Measurements from ENCODE around the gene CORO6. TPM values are rescaled to one million over a fixed set of nuclear protein-coding genes. Genes with fewer than 3 reads are reported as not detected.
A peak's percentile ranks its signal among the peaks of the same experiment; 100 is the strongest.

The CORO6 gene
- total and polyA plus RNA-seq, 7 donors: 182 to 710 (median 494) TPM

- 71 to 79% (median 75%) methylated on average over 6 of the region's 6 CpGs for WGBS, 3 donors
- TF ChIP-seq CTCF (IDR thresholded peaks at IDR 0.05): no peak
- Histone ChIP-seq H3K27me3 (ENCODE audit: insufficient read depth in 3 of 3, low read length in 2 of 3) (no peaks in the 10 kb centered on the region), H3K9me3 (no peaks in the 10 kb centered on the region), H3K4me3 (peak overlapping the region; percentile 90), H3K36me3 (ENCODE audit: insufficient read depth in 1 of 2, low read depth in 1 of 2) (peaks cover 0 to 6% of the 10 kb centered on the region in 2 donors), H3K27ac (peak overlapping the region; percentile 80), H3K4me1 (peaks cover 82% of the 10 kb centered on the region)
- intact Hi-C loops (cut with DNase I): loop anchor here in 1 of 2 donors (10.0 kb wide), 1 partner anchor 347 kb away; the partner anchor contains the start of gene SSH2
- ATAC-seq: no peak
- no peak for DNase-seq
Observed at GRCh38 chr17:29587591-29587990, 35.1 kb downstream of the CORO6 start.

- no peaks in the 10 kb centered on the region for H3K9me3 ChIP-seq
- peak overlapping the region; percentile 59 for H3K27ac ChIP-seq
- H3K27me3 ChIP-seq (ENCODE audit: insufficient read depth in 3 of 3, low read length in 2 of 3): no peaks in the 10 kb centered on the region
- ATAC-seq (no peak), DNase-seq (no peak)
- H3K36me3 ChIP-seq (ENCODE audit: insufficient read depth in 1 of 2, low read depth in 1 of 2): peaks cover 0 to 13% of the 10 kb centered on the region in 2 donors
- H3K4me3 ChIP-seq: peak overlapping the region; percentile 90
- intact Hi-C loops (cut with DNase I): loop anchor here in 1 of 2 donors (10.0 kb wide), 1 partner anchor 348 kb away; the partner anchor contains the start of gene SSH2
- H3K4me1 ChIP-seq: peaks cover 74% of the 10 kb centered on the region
- 55 to 60% (median 60%) methylated on average over 8 to 9 of the region's 9 CpGs for WGBS, 3 donors
- no peak for TF ChIP-seq CTCF (IDR thresholded peaks at IDR 0.05)
Observed at GRCh38 chr17:29586676-29587469, 35.8 kb downstream of the CORO6 start.

- ATAC-seq: no peak
- intact Hi-C loops (cut with DNase I): loop anchor here in 1 of 2 donors (10.0 kb wide), 1 partner anchor 350 kb away; the partner anchor contains the start of gene SSH2
- H3K27ac ChIP-seq: peak overlapping the region; percentile 65
- WGBS, 3 donors: 63 to 72% (median 68%) methylated on average over 8 of the region's 8 CpGs
- no peaks in the 10 kb centered on the region for H3K9me3 ChIP-seq
- H3K36me3 ChIP-seq (ENCODE audit: insufficient read depth in 1 of 2, low read depth in 1 of 2): peaks cover 0 to 28% of the 10 kb centered on the region in 2 donors
- H3K4me1 ChIP-seq: peaks cover 63% of the 10 kb centered on the region
- no peaks in the 10 kb centered on the region for H3K27me3 ChIP-seq (ENCODE audit: insufficient read depth in 3 of 3, low read length in 2 of 3)
- H3K4me3 ChIP-seq: peak overlapping the region; percentile 24
- TF ChIP-seq CTCF (IDR thresholded peaks at IDR 0.05): no peak
- peak in 1 of 2 donors; percentile 53 for DNase-seq
Observed at GRCh38 chr17:29585080-29585751, 37.5 kb downstream of the CORO6 start.

- WGBS, 3 donors: 42 to 69% (median 54%) methylated on average over 11 to 12 of the region's 12 CpGs
- DNase-seq (peak in 1 of 2 donors; percentile 78), ATAC-seq (peak in 3 of 4 donors; percentile 18 to 38 (median 32))
- intact Hi-C loops (cut with DNase I): loop anchor here in 1 of 2 donors (10.0 kb wide), 1 partner anchor 350 kb away; the partner anchor contains the start of gene SSH2
- no peak for TF ChIP-seq CTCF (IDR thresholded peaks at IDR 0.05)
- Histone ChIP-seq H3K4me3 (peak overlapping the region; percentile 24), H3K36me3 (ENCODE audit: insufficient read depth in 1 of 2, low read depth in 1 of 2) (peaks cover 0 to 35% of the 10 kb centered on the region in 2 donors), H3K9me3 (no peaks in the 10 kb centered on the region), H3K27ac (peak overlapping the region; percentile 65), H3K4me1 (peaks cover 58% of the 10 kb centered on the region), H3K27me3 (ENCODE audit: insufficient read depth in 3 of 3, low read length in 2 of 3) (no peaks in the 10 kb centered on the region)
Observed at GRCh38 chr17:29584452-29585079, 38.1 kb downstream of the CORO6 start.
